GM12892 (cell line): ENCODE measurements around the gene SIPA1L3.

Experiments used
- DNase-seq: peaks from one replicate; pipeline ENCODE4 v3.0.0; 2011; ENCODE audit not compliant: insufficient read length
- FAIRE-seq: peaks from 2 replicates; lab custom pipeline; 2011; peaks lifted over from hg19 to GRCh38; lab: Jason Lieb, UNC
- POLR2A ChIP-seq: IDR thresholded peaks from 2 replicates; pipeline ENCODE4 v1.6.1; 2011; ENCODE audit warnings: low read depth, low read length, control low read depth
- POLR2AphosphoS5 ChIP-seq: IDR thresholded peaks from 2 replicates; pipeline ENCODE4 v1.6.1; 2011; ENCODE audit warnings: low read depth, low read length, control low read depth
- TAF1 ChIP-seq: IDR thresholded peaks from 2 replicates; pipeline ENCODE4 v1.6.1; 2011; ENCODE audit warnings: low read depth, mild to moderate bottlenecking, control low read depth, low read length, borderline replicate concordance

Gene SIPA1L3

DNA sequence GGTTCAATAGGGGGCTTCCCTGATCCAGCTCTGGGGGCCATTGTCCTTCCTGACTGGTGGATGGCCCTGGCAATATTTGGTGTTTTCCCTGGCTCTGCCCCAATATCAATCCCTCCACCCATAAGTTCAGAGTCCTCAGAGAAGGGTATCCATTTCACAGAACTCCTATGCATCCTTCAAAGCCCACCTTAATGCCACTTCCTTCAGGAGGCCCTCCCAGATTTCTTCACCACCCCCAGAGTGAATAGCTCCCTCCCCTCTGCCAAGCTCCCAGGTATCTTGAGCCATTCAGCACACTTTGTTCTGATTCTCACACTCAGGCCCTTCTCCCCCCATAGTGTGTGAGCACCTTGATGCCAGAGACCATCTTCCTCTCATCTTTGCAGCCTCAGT is 343.4 kb downstream of the SIPA1L3 start:
- DNase-seq: no peak
- TF ChIP-seq POLR2A (no peak), POLR2AphosphoS5 (no peak), TAF1 (no peak)

DNA sequence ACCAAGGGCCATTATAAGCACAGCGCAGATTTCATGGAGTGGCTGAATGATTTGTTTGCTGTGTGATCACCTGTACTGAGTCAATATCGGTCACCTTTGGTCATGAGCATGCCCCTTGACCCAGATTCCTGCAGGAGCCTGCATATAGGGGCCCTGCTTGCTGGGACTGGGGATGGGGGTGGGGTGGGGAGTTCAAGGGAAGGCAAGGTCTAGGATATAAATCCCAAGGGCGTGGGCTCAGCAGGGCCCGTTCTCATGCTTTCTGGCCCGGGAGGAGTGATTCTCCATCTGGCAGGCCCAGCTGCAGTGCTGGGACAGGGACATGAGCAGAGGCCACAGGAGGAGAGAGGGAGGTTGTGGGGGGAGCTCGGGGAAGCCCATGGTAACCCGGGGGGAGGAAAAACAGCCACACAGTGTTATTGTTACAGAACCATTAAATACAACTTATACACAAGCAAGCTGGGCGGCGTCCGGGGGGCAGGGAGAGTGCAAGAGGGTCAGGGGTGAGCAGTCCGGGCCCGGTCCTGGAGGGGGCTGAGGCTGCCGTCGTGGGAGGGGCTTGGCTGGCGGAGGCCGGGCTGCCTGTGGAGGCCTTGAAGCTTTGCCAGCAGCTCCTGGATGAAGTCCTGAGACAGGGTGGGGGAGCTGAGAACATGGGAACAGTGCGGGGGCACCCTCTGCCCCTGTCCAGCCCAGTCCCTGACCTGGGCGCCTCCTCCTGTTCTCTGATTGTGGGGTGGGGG is 344.0 kb downstream of the SIPA1L3 start:
- DNase-seq: no peak
- FAIRE-seq: no peak
- no peak for TF ChIP-seq POLR2AphosphoS5
- no peak for TF ChIP-seq POLR2A
- no peak for TF ChIP-seq TAF1

More for the DNA sequence above, 343.4 kb downstream of the SIPA1L3 start:
- no peak for FAIRE-seq

- TF ChIP-seq TAF1 (no peak), POLR2A (no peak), POLR2AphosphoS5 (no peak)
- FAIRE-seq (no peak), DNase-seq (no peak)
Measured at GRCh38 chr19:38251564-38252051, 344.6 kb downstream of the SIPA1L3 start.

- TF ChIP-seq POLR2AphosphoS5: no peak
- no peak for TF ChIP-seq POLR2A
- TF ChIP-seq TAF1: no peak
- FAIRE-seq: no peak
- no peak for DNase-seq
Measured at GRCh38 chr19:38252385-38252784, 345.4 kb downstream of the SIPA1L3 start.

DNA sequence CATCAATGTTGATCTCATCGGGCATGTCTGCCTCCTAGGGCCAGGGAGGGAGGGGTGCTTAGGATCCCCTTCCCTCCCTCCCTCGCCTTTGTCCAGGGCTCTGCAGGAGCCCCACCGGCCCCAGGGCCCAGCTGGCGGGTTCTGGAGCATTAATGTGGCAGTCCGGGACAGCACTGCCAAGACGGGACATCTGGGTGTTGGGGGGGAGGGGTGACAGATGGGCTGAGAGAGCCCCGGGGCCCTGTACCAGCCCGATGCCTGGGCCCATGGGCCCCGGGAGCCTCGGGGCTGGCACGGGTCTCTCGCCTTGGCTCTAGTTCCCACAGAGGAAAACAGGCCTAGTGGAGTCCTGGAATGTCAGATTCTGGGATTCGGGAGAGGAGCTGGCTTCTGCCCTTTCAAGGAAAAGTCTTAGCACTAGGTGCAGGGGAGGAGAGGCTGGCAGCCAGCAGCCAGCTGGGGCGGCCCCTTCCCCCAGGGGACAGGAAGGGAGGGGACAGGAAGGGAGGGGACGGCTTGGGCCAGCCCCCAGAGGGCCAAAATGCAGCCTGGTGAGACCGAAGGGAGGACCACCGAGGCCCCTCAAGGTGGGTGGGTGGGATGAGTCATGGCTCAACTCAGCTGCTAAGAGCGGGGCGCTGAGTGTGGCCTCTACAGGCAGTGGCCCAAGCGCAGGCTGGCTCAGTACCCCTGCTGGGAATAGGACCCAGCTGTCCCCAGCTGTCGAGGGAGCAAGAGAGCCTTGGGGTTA is 346.1 kb downstream of the SIPA1L3 start:
- DNase-seq (no peak), FAIRE-seq (no peak)
- TF ChIP-seq POLR2A (no peak), TAF1 (no peak), POLR2AphosphoS5 (no peak)

- FAIRE-seq: no peak
- DNase-seq: no peak
- TF ChIP-seq POLR2AphosphoS5 (no peak), POLR2A (no peak), TAF1 (no peak)
Measured at GRCh38 chr19:38253788-38254187, 346.8 kb downstream of the SIPA1L3 start.

DNA sequence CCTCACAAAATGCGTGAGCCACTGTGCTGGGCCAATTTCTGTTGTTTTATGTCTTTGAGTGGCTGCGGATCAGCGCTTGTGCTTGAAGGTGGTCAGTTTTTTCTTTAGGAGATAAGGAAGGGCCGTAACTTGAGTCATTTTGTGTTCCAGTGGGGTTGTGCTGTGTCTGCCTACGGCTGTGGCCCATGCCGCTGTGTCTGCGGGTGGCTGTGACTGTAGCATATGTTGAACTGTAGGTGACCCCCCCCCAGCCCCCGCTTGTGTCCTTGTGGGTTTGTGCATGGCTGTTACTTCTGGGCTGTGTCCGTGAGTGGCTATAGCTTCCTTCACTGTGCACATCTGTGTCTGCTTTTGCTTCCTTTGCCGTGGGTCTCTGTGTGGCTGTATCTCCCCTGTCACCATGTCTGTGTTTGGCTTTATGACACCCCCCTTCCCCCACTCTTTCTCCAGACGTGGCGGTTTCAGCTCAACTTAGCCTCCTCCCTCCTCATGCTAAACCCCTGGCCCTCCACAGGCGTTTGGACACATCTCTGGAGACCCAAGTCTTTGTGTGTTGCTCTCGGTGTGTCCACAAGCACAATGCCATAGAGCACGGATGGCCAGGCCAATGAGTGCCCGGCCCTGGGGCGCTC is 348.5 kb downstream of the SIPA1L3 start:
- TF ChIP-seq POLR2AphosphoS5 (no peak), POLR2A (no peak), TAF1 (no peak)
- FAIRE-seq (no peak), DNase-seq (no peak)
